Activated CD4-positive, alpha-beta T cell treated with anti-CD3 and anti-CD28 coated beads, Interleukin-2, amount 10 ng/mL, durations not matched to agents 7 days and 5 days (primary cell): ENCODE results near the gene TXNRD2. TPM values are rescaled to one million over a fixed set of nuclear protein-coding genes. Genes with fewer than 3 reads are reported as not detected.

ENCODE experiments used
- CTCF ChIA-PET: fragments of 350-600 bp; sonication (Branson Sonifier 250); formaldehyde crosslinking; loops from one replicate; lab custom pipeline; 2021; ENCODE audit warnings: antibody characterized with exemption; lab: Charles Lee
- POLR2A ChIA-PET: fragments of 350-600 bp; sonication (Branson Sonifier 250); formaldehyde crosslinking; loops from one replicate; lab custom pipeline; 2021; ENCODE audit warnings: antibody characterized with exemption; lab: Charles Lee
- DNase-seq: peaks from one replicate; pipeline ENCODE4 v3.0.0-alpha.2; 2020
- H3K27ac Mint-ChIP-seq: one replicate; pipeline ENCODE4 v1.8.0; 2021; ENCODE audit warnings: mild to moderate bottlenecking, moderate library complexity, mixed read lengths
- H3K27me3 Mint-ChIP-seq: one replicate; pipeline ENCODE4 v1.8.0; 2021; ENCODE audit warnings: mixed read lengths
- H3K36me3 Mint-ChIP-seq: one replicate; pipeline ENCODE4 v1.8.0; 2021; ENCODE audit warnings: low read depth, mixed read lengths
- H3K4me1 Mint-ChIP-seq: one replicate; pipeline ENCODE4 v1.8.0; 2021; ENCODE audit warnings: mixed read lengths
- H3K4me3 Mint-ChIP-seq: one replicate; pipeline ENCODE4 v1.8.0; 2021; ENCODE audit warnings: mild to moderate bottlenecking, moderate library complexity, mixed read lengths
- H3K9me3 Mint-ChIP-seq: one replicate; pipeline ENCODE4 v1.8.0; 2021; ENCODE audit warnings: mixed read lengths
- microRNA-seq: library from miRNA; unstranded; fragments of <30 nt; microRNA quantifications from one replicate; pipeline ENCODE4 v1.2.0, GENCODE V29; 2021; ENCODE audit warnings: borderline microRNAs expressed, borderline replicate concordance
- total RNA-seq, 2 experiments: library from RNA; stranded (reverse); gene quantifications; one replicate each; pipeline ENCODE4 v1.2.3, GENCODE V29; 2021

Gene TXNRD2
- total RNA-seq, 2 experiments from 2014 or later = 19.3 to 21.9 TPM

- POLR2A ChIA-PET = no interaction called here
- H3K4me3 Mint-ChIP-seq = no peak overlapping the region
- peak; percentile 1 for DNase-seq
- no peaks in the 10 kb centered on the region for H3K36me3 Mint-ChIP-seq
- no peaks in the 10 kb centered on the region for H3K4me1 Mint-ChIP-seq
- no peak overlapping the region for H3K27ac Mint-ChIP-seq
- no peaks in the 10 kb centered on the region for H3K27me3 Mint-ChIP-seq
- CTCF ChIA-PET = no interaction called here
- H3K9me3 Mint-ChIP-seq = no peaks in the 10 kb centered on the region
Measured at GRCh38 chr22:19825904-19826618, 115.6 kb downstream of the TXNRD2 start.

Small RNA genes within 50 kb of the gene (microRNA-seq; reads per million reads assigned to microRNA genes)
- not detected for gene MIR4761

Other genes starting within 250 kb of the TXNRD2 start
- not detected for gene SEPTIN5, start 227.3 kb downstream of the TXNRD2 start, total RNA-seq
- not detected for gene GP1BB, start 218.3 kb downstream of the TXNRD2 start, total RNA-seq
- gene TBX1, start 181.0 kb downstream of the TXNRD2 start, total RNA-seq = not detected
- gene GNB1L, start 86.9 kb downstream of the TXNRD2 start, total RNA-seq = 1 to 10 TPM; 5.3 to 7.3 TPM
- gene RTL10, start 86.9 kb downstream of the TXNRD2 start, total RNA-seq = 10 to 100 TPM; 21.4 to 21.5 TPM
- 10 to 100 TPM; 71.8 to 74.8 TPM for gene COMT, start within 50 bp of the TXNRD2 start, total RNA-seq
- gene ARVCF, start 75.0 kb upstream of the TXNRD2 start, total RNA-seq = 1 to 10 TPM in 1 of 2 experiments, under 1 TPM in 1; 0.89 to 1.2 TPM
- 10 to 100 TPM; 36.7 to 39.7 TPM for gene TANGO2, start 79.3 kb upstream of the TXNRD2 start, total RNA-seq
- gene DGCR8, start 138.4 kb upstream of the TXNRD2 start, total RNA-seq = 10 to 100 TPM; 51.2 to 54.5 TPM
- gene RANBP1, start 174.3 kb upstream of the TXNRD2 start, total RNA-seq = 100 to 1,000 TPM; 229 to 234 TPM
- gene TRMT2A, start 175.4 kb upstream of the TXNRD2 start, total RNA-seq = 10 to 100 TPM; 85.5 to 91.4 TPM
- 10 to 100 TPM; 57.9 to 58.9 TPM for gene ZDHHC8, start 190.0 kb upstream of the TXNRD2 start, total RNA-seq
- under 1 TPM; 0.12 to 0.23 TPM for gene CCDC188, start 209.2 kb upstream of the TXNRD2 start, total RNA-seq